ENCODE data around the gene SLC7A14.

- TF ChIP-seq CTCF (IDR thresholded peaks at IDR 0.05; ENCODE audit: borderline replicate concordance, extremely low read depth, low read length, poor library complexity, severe bottlenecking) (no peak), EZH2 (IDR thresholded peaks at IDR 0.05; ENCODE audit: borderline replicate concordance, low read depth, low read length, severe bottlenecking) (no peak)
Observed at GRCh38 chr3:170467007-170467406, 118.9 kb downstream of the SLC7A14 start.
